GM12891 (cell line): ENCODE measurements around the gene LRP1.

Experiments
- DNase-seq: peaks from one replicate; pipeline ENCODE4 v3.0.0; 2011; ENCODE audit warnings: low spot score; ENCODE audit not compliant: insufficient read length
- FAIRE-seq: peaks from 2 replicates; lab custom pipeline; 2011; peaks lifted over from hg19 to GRCh38; lab: Jason Lieb, UNC
- PAX5 ChIP-seq: IDR thresholded peaks from 2 replicates; pipeline ENCODE4 v1.6.1; 2011; ENCODE audit warnings: low read length, moderate library complexity, mild to moderate bottlenecking; ENCODE audit not compliant: insufficient read depth, severe bottlenecking
- POLR2A ChIP-seq: IDR thresholded peaks from 2 replicates; pipeline ENCODE4 v1.6.1; 2011; ENCODE audit warnings: low read depth, low read length, control low read depth
- POLR2AphosphoS5 ChIP-seq: IDR thresholded peaks from 2 replicates; pipeline ENCODE4 v1.6.1; 2011; ENCODE audit warnings: low read depth, low read length, control low read depth
- POU2F2 ChIP-seq: IDR thresholded peaks from 2 replicates; pipeline ENCODE4 v1.6.1; 2011; ENCODE audit warnings: low read depth, mild to moderate bottlenecking, control low read depth, low read length, moderate library complexity
- SPI1 ChIP-seq: IDR thresholded peaks from 2 replicates; pipeline ENCODE4 v1.6.1; 2011; ENCODE audit warnings: low read depth, low read length, control low read depth
- TAF1 ChIP-seq: IDR thresholded peaks from 2 replicates; pipeline ENCODE4 v1.6.1; 2011; ENCODE audit warnings: low read depth, low read length, control low read depth

LRP1 gene

GRCh38 chr12:57099766-57100165 lies 28.5 kb upstream of the LRP1 start:
- TF ChIP-seq POLR2AphosphoS5 (0 out of 2 replicates have a peak, but pooled peaks have one; percentile 0), SPI1 (no peak)
- FAIRE-seq = no peak
- no peak for DNase-seq

- DNase-seq (no peak), FAIRE-seq (no peak)
- TF ChIP-seq POLR2A = no peak
- TF ChIP-seq POU2F2 = no peak
- no peak for TF ChIP-seq PAX5
- peak; percentile 30; the same call in 1 of the 2 replicates for TF ChIP-seq SPI1
- TF ChIP-seq TAF1 = no peak
Measured at GRCh38 chr12:57101892-57102695, 26.2 kb upstream of the LRP1 start.

- no peak for FAIRE-seq
- TF ChIP-seq POLR2AphosphoS5 (no peak), POU2F2 (no peak), TAF1 (no peak)
- DNase-seq = no peak
Measured at GRCh38 chr12:57103856-57104255, 24.4 kb upstream of the LRP1 start.

GRCh38 chr12:57104292-57104910 lies 23.9 kb upstream of the LRP1 start:
- no peak for TF ChIP-seq POU2F2
- DNase-seq (no peak), FAIRE-seq (no peak)

- no peak for FAIRE-seq
- TF ChIP-seq POLR2A (no peak), PAX5 (no peak), POLR2AphosphoS5 (no peak), SPI1 (no peak), POU2F2 (no peak), TAF1 (no peak)
- DNase-seq = no peak
Measured at GRCh38 chr12:57105011-57105753, 23.1 kb upstream of the LRP1 start.

- FAIRE-seq (no peak), DNase-seq (no peak)
- TF ChIP-seq POLR2A = no peak
- TF ChIP-seq POU2F2 = no peak
- TF ChIP-seq TAF1 = no peak
- no peak for TF ChIP-seq POLR2AphosphoS5
- TF ChIP-seq SPI1 = no peak
- no peak for TF ChIP-seq PAX5
Measured at GRCh38 chr12:57106021-57106708, 22.1 kb upstream of the LRP1 start.

GRCh38 chr12:57107456-57108155 lies 20.7 kb upstream of the LRP1 start:
- TF ChIP-seq PAX5 = no peak
- TF ChIP-seq POU2F2 = no peak
- TF ChIP-seq SPI1 = no peak
- no peak for TF ChIP-seq POLR2A
- TF ChIP-seq POLR2AphosphoS5 = no peak
- no peak for TF ChIP-seq TAF1
- FAIRE-seq (no peak), DNase-seq (no peak)

GRCh38 chr12:57109207-57110103 lies 18.8 kb upstream of the LRP1 start:
- no peak for DNase-seq
- FAIRE-seq = no peak
- no peak; the same call in 1 of the 2 replicates for TF ChIP-seq POLR2AphosphoS5
- TF ChIP-seq POLR2A = no peak
- TF ChIP-seq PAX5 = no peak
- TF ChIP-seq TAF1 = no peak
- TF ChIP-seq SPI1 = no peak
- no peak for TF ChIP-seq POU2F2
